ENCODE data around the gene CPO. TPM values are rescaled to one million over a fixed set of nuclear protein-coding genes. Genes with fewer than 3 reads are reported as not detected.

The CPO gene
- under 1 TPM; 0.51 to 0.58 TPM for total RNA-seq
- polyA plus RNA-seq = under 1 TPM in 1 of 2 donors, not detected in 1; 0.69 TPM
- long read RNA-seq, donor 1 = 0 reads
- long read RNA-seq, donor 2 = 0 reads

GRCh38 chr2:206939340-206939739 lies at the start of gene CPO:
Gene CPO (plus strand): TSS chr2:206939518. CDS start chr2:206939600, 82 bp downstream.
- no peaks in the 10 kb centered on the region for H3K27me3 ChIP-seq (ENCODE audit: control insufficient read depth in 1 of 2, insufficient read depth in 2 of 2, low read length in 1 of 2)
- intact Hi-C loops (cut with DNase I) = no loop called here
- H3K4me1 ChIP-seq (ENCODE audit: control insufficient read depth in 1 of 2, insufficient read depth in 2 of 2, low read length in 2 of 2) = no peaks in the 10 kb centered on the region
- no peaks in the 10 kb centered on the region for H3K9me3 ChIP-seq (ENCODE audit: control insufficient read depth, low read length)
- DNase-seq (no peak), ATAC-seq (ENCODE audit: low FRiP score) (no peak)
- WGBS, 2 donors = 82 to 90% methylated on average over 2 of the region's 2 CpGs
- no peak within 1 kb of the TSS for H3K27ac ChIP-seq (ENCODE audit: low read depth in 1 of 2, low read length in 2 of 2)
- no peaks in the 10 kb centered on the region for H3K36me3 ChIP-seq (ENCODE audit: control insufficient read depth in 1 of 2, insufficient read depth in 2 of 2, low read length in 1 of 2)
- no peak within 1 kb of the TSS for H3K4me3 ChIP-seq (ENCODE audit: low read length in 2 of 2)

GRCh38 chr2:206890179-206890578 lies 49.1 kb upstream of the CPO start:
- no peak overlapping the region for H3K4me3 ChIP-seq (ENCODE audit: low read length in 2 of 2)
- intact Hi-C loops (cut with DNase I) = no loop called here
- peaks cover 2% of the 10 kb centered on the region for H3K9me3 ChIP-seq (ENCODE audit: control insufficient read depth, low read length)
- DNase-seq (no peak), ATAC-seq (ENCODE audit: low FRiP score) (no peak)
- H3K27ac ChIP-seq (ENCODE audit: low read depth in 1 of 2, low read length in 2 of 2) = no peak overlapping the region
- no peaks in the 10 kb centered on the region for H3K36me3 ChIP-seq (ENCODE audit: control insufficient read depth in 1 of 2, insufficient read depth in 2 of 2, low read length in 1 of 2)
- H3K4me1 ChIP-seq (ENCODE audit: control insufficient read depth in 1 of 2, insufficient read depth in 2 of 2, low read length in 2 of 2) = no peaks in the 10 kb centered on the region
- H3K27me3 ChIP-seq (ENCODE audit: control insufficient read depth in 1 of 2, insufficient read depth in 2 of 2, low read length in 1 of 2) = no peaks in the 10 kb centered on the region
- WGBS, 2 donors = 77 to 83% methylated on average over 2 of the region's 2 CpGs

- Histone ChIP-seq H3K4me3 (ENCODE audit: low read length in 2 of 2) (no peak overlapping the region), H3K27ac (ENCODE audit: low read depth in 1 of 2, low read length in 2 of 2) (no peak overlapping the region), H3K27me3 (ENCODE audit: control insufficient read depth in 1 of 2, insufficient read depth in 2 of 2, low read length in 1 of 2) (no peaks in the 10 kb centered on the region), H3K9me3 (ENCODE audit: control insufficient read depth, low read length) (peaks cover 2% of the 10 kb centered on the region), H3K4me1 (ENCODE audit: control insufficient read depth in 1 of 2, insufficient read depth in 2 of 2, low read length in 2 of 2) (no peaks in the 10 kb centered on the region), H3K36me3 (ENCODE audit: control insufficient read depth in 1 of 2, insufficient read depth in 2 of 2, low read length in 1 of 2) (no peaks in the 10 kb centered on the region)
- ATAC-seq (ENCODE audit: low FRiP score) (no peak), DNase-seq (no peak)
- intact Hi-C loops (cut with DNase I) = no loop called here
- WGBS, 2 donors = 66 to 68% methylated on average over 1 of the region's 1 CpG
Observed at GRCh38 chr2:206890926-206891325, 48.4 kb upstream of the CPO start.

- WGBS, 2 donors = 10 to 25% methylated on average over 1 of the region's 1 CpG
- Histone ChIP-seq H3K9me3 (ENCODE audit: control insufficient read depth, low read length) (no peaks in the 10 kb centered on the region), H3K36me3 (ENCODE audit: control insufficient read depth in 1 of 2, insufficient read depth in 2 of 2, low read length in 1 of 2) (no peaks in the 10 kb centered on the region), H3K4me1 (ENCODE audit: control insufficient read depth in 1 of 2, insufficient read depth in 2 of 2, low read length in 2 of 2) (no peaks in the 10 kb centered on the region), H3K4me3 (ENCODE audit: low read length in 2 of 2) (no peak overlapping the region), H3K27ac (ENCODE audit: low read depth in 1 of 2, low read length in 2 of 2) (no peak overlapping the region), H3K27me3 (ENCODE audit: control insufficient read depth in 1 of 2, insufficient read depth in 2 of 2, low read length in 1 of 2) (no peaks in the 10 kb centered on the region)
- intact Hi-C loops (cut with DNase I) = no loop called here
- DNase-seq = no peak
- ATAC-seq (ENCODE audit: low FRiP score) = no peak
Observed at GRCh38 chr2:206915121-206915520, 24.2 kb upstream of the CPO start.

GRCh38 chr2:206918263-206918662 lies 21.1 kb upstream of the CPO start:
- Histone ChIP-seq H3K27ac (ENCODE audit: low read depth in 1 of 2, low read length in 2 of 2) (no peak overlapping the region), H3K4me3 (ENCODE audit: low read length in 2 of 2) (no peak overlapping the region), H3K9me3 (ENCODE audit: control insufficient read depth, low read length) (no peaks in the 10 kb centered on the region), H3K36me3 (ENCODE audit: control insufficient read depth in 1 of 2, insufficient read depth in 2 of 2, low read length in 1 of 2) (peaks cover 0 to 3% of the 10 kb centered on the region in 2 donors), H3K4me1 (ENCODE audit: control insufficient read depth in 1 of 2, insufficient read depth in 2 of 2, low read length in 2 of 2) (no peaks in the 10 kb centered on the region), H3K27me3 (ENCODE audit: control insufficient read depth in 1 of 2, insufficient read depth in 2 of 2, low read length in 1 of 2) (no peaks in the 10 kb centered on the region)
- WGBS, 2 donors = 42 to 51% methylated on average over 2 of the region's 2 CpGs
- no peak for ATAC-seq (ENCODE audit: low FRiP score)
- intact Hi-C loops (cut with DNase I) = no loop called here
- no peak for DNase-seq

GRCh38 chr2:206920310-206920709 lies 19.0 kb upstream of the CPO start:
- H3K4me1 ChIP-seq (ENCODE audit: control insufficient read depth in 1 of 2, insufficient read depth in 2 of 2, low read length in 2 of 2) = no peaks in the 10 kb centered on the region
- no peaks in the 10 kb centered on the region for H3K27me3 ChIP-seq (ENCODE audit: control insufficient read depth in 1 of 2, insufficient read depth in 2 of 2, low read length in 1 of 2)
- H3K36me3 ChIP-seq (ENCODE audit: control insufficient read depth in 1 of 2, insufficient read depth in 2 of 2, low read length in 1 of 2) = peaks cover 0 to 3% of the 10 kb centered on the region in 2 donors
- H3K27ac ChIP-seq (ENCODE audit: low read depth in 1 of 2, low read length in 2 of 2) = no peak overlapping the region
- WGBS, 2 donors = 87 to 93% methylated on average over 3 of the region's 3 CpGs
- intact Hi-C loops (cut with DNase I) = no loop called here
- DNase-seq (no peak), ATAC-seq (ENCODE audit: low FRiP score) (no peak)
- no peak overlapping the region for H3K4me3 ChIP-seq (ENCODE audit: low read length in 2 of 2)
- H3K9me3 ChIP-seq (ENCODE audit: control insufficient read depth, low read length) = no peaks in the 10 kb centered on the region

- no peaks in the 10 kb centered on the region for H3K9me3 ChIP-seq (ENCODE audit: control insufficient read depth, low read length)
- no peak overlapping the region for H3K4me3 ChIP-seq (ENCODE audit: low read length in 2 of 2)
- intact Hi-C loops (cut with DNase I) = no loop called here
- H3K27me3 ChIP-seq (ENCODE audit: control insufficient read depth in 1 of 2, insufficient read depth in 2 of 2, low read length in 1 of 2) = no peaks in the 10 kb centered on the region
- H3K27ac ChIP-seq (ENCODE audit: low read depth in 1 of 2, low read length in 2 of 2) = no peak overlapping the region
- H3K4me1 ChIP-seq (ENCODE audit: control insufficient read depth in 1 of 2, insufficient read depth in 2 of 2, low read length in 2 of 2) = no peaks in the 10 kb centered on the region
- WGBS, 2 donors = 87 to 88% methylated on average over 2 of the region's 2 CpGs
- ATAC-seq (ENCODE audit: low FRiP score) (no peak), DNase-seq (no peak)
- peaks cover 0 to 3% of the 10 kb centered on the region in 2 donors for H3K36me3 ChIP-seq (ENCODE audit: control insufficient read depth in 1 of 2, insufficient read depth in 2 of 2, low read length in 1 of 2)
Observed at GRCh38 chr2:206920951-206921350, 18.4 kb upstream of the CPO start.

GRCh38 chr2:206921529-206921928 lies 17.8 kb upstream of the CPO start:
- Histone ChIP-seq H3K4me3 (ENCODE audit: low read length in 2 of 2) (no peak overlapping the region), H3K4me1 (ENCODE audit: control insufficient read depth in 1 of 2, insufficient read depth in 2 of 2, low read length in 2 of 2) (no peaks in the 10 kb centered on the region), H3K9me3 (ENCODE audit: control insufficient read depth, low read length) (no peaks in the 10 kb centered on the region), H3K36me3 (ENCODE audit: control insufficient read depth in 1 of 2, insufficient read depth in 2 of 2, low read length in 1 of 2) (peaks cover 0 to 3% of the 10 kb centered on the region in 2 donors), H3K27me3 (ENCODE audit: control insufficient read depth in 1 of 2, insufficient read depth in 2 of 2, low read length in 1 of 2) (no peaks in the 10 kb centered on the region), H3K27ac (ENCODE audit: low read depth in 1 of 2, low read length in 2 of 2) (no peak overlapping the region)
- intact Hi-C loops (cut with DNase I) = no loop called here
- WGBS, 2 donors = 87 to 90% methylated on average over 5 of the region's 5 CpGs
- no peak for ATAC-seq (ENCODE audit: low FRiP score)
- DNase-seq = no peak

GRCh38 chr2:206935991-206936842 lies 3.1 kb upstream of the CPO start:
- intact Hi-C loops (cut with DNase I) = no loop called here
- no peak for DNase-seq
- no peak for ATAC-seq (ENCODE audit: low FRiP score)

More at GRCh38 chr2:206935991-206936842, 3.1 kb upstream of the CPO start:
- WGBS, 2 donors = 5 to 7% methylated on average over 2 of the region's 2 CpGs
- H3K36me3 ChIP-seq (ENCODE audit: control insufficient read depth in 1 of 2, insufficient read depth in 2 of 2, low read length in 1 of 2) = no peaks in the 10 kb centered on the region
- no peak overlapping the region for H3K27ac ChIP-seq (ENCODE audit: low read depth in 1 of 2, low read length in 2 of 2)
- no peaks in the 10 kb centered on the region for H3K4me1 ChIP-seq (ENCODE audit: control insufficient read depth in 1 of 2, insufficient read depth in 2 of 2, low read length in 2 of 2)
- H3K27me3 ChIP-seq (ENCODE audit: control insufficient read depth in 1 of 2, insufficient read depth in 2 of 2, low read length in 1 of 2) = no peaks in the 10 kb centered on the region
- no peak overlapping the region for H3K4me3 ChIP-seq (ENCODE audit: low read length in 2 of 2)
- no peaks in the 10 kb centered on the region for H3K9me3 ChIP-seq (ENCODE audit: control insufficient read depth, low read length)

Measured in aorta (tissue), 5 donors.